ENCODE results near the gene PRRC2B. TPM values are rescaled to one million over a fixed set of nuclear protein-coding genes. Genes with fewer than 3 reads are reported as not detected.
A peak's percentile ranks its signal among the peaks of the same experiment; 100 is the strongest.

The PRRC2B gene
- polyA plus RNA-seq, 1 donor, result 132 TPM

- Histone ChIP-seq H3K4me3 (ENCODE audit: low read length) (no peak overlapping the region), H3K36me3 (ENCODE audit: control insufficient read depth, insufficient read depth, low read length) (peaks cover 12% of the 10 kb centered on the region), H3K4me1 (ENCODE audit: control insufficient read depth, insufficient read depth, low read length) (peaks cover 30% of the 10 kb centered on the region), H3K27ac (ENCODE audit: low read length) (no peak overlapping the region), H3K9me3 (ENCODE audit: control insufficient read depth, low read depth, low read length) (no peaks in the 10 kb centered on the region), H3K27me3 (ENCODE audit: control insufficient read depth, insufficient read depth, low read length) (no peaks in the 10 kb centered on the region)
- DNase-seq, result no peak
- whole genome bisulfite sequencing (ENCODE audit: insufficient coverage, low lambda C conversion rate), result no CpG with 5 or more reads among the region's 9 CpGs
Measured at GRCh38 chr9:131398204-131398603, 4.3 kb downstream of the PRRC2B start.

GRCh38 chr9:131399972-131400371, 6.1 kb downstream of the PRRC2B start:
- Histone ChIP-seq H3K4me1 (ENCODE audit: control insufficient read depth, insufficient read depth, low read length) (peaks cover 37% of the 10 kb centered on the region), H3K36me3 (ENCODE audit: control insufficient read depth, insufficient read depth, low read length) (peaks cover 12% of the 10 kb centered on the region), H3K9me3 (ENCODE audit: control insufficient read depth, low read depth, low read length) (no peaks in the 10 kb centered on the region), H3K4me3 (ENCODE audit: low read length) (no peak overlapping the region), H3K27me3 (ENCODE audit: control insufficient read depth, insufficient read depth, low read length) (no peaks in the 10 kb centered on the region), H3K27ac (ENCODE audit: low read length) (no peak overlapping the region)
- WGBS (ENCODE audit: insufficient coverage, low lambda C conversion rate), result 100% methylated on average over 1 of the region's 7 CpGs
- DNase-seq, result no peak

GRCh38 chr9:131400627-131401026, 6.7 kb downstream of the PRRC2B start:
- DNase-seq, result no peak
- peaks cover 12% of the 10 kb centered on the region for H3K36me3 ChIP-seq (ENCODE audit: control insufficient read depth, insufficient read depth, low read length)
- H3K4me1 ChIP-seq (ENCODE audit: control insufficient read depth, insufficient read depth, low read length), result peaks cover 42% of the 10 kb centered on the region
- H3K27ac ChIP-seq (ENCODE audit: low read length), result no peak overlapping the region
- 40% methylated on average over 1 of the region's 6 CpGs for WGBS (ENCODE audit: insufficient coverage, low lambda C conversion rate)
- H3K9me3 ChIP-seq (ENCODE audit: control insufficient read depth, low read depth, low read length), result no peaks in the 10 kb centered on the region
- H3K4me3 ChIP-seq (ENCODE audit: low read length), result no peak overlapping the region
- H3K27me3 ChIP-seq (ENCODE audit: control insufficient read depth, insufficient read depth, low read length), result no peaks in the 10 kb centered on the region

GRCh38 chr9:131402073-131402472, 8.2 kb downstream of the PRRC2B start:
- no peak for DNase-seq
- Histone ChIP-seq H3K27ac (ENCODE audit: low read length) (no peak overlapping the region), H3K4me3 (ENCODE audit: low read length) (no peak overlapping the region), H3K36me3 (ENCODE audit: control insufficient read depth, insufficient read depth, low read length) (peaks cover 12% of the 10 kb centered on the region), H3K9me3 (ENCODE audit: control insufficient read depth, low read depth, low read length) (no peaks in the 10 kb centered on the region), H3K4me1 (ENCODE audit: control insufficient read depth, insufficient read depth, low read length) (peaks cover 46% of the 10 kb centered on the region), H3K27me3 (ENCODE audit: control insufficient read depth, insufficient read depth, low read length) (no peaks in the 10 kb centered on the region)
- no CpG with 5 or more reads among the region's 6 CpGs for WGBS (ENCODE audit: insufficient coverage, low lambda C conversion rate)

DNA sequence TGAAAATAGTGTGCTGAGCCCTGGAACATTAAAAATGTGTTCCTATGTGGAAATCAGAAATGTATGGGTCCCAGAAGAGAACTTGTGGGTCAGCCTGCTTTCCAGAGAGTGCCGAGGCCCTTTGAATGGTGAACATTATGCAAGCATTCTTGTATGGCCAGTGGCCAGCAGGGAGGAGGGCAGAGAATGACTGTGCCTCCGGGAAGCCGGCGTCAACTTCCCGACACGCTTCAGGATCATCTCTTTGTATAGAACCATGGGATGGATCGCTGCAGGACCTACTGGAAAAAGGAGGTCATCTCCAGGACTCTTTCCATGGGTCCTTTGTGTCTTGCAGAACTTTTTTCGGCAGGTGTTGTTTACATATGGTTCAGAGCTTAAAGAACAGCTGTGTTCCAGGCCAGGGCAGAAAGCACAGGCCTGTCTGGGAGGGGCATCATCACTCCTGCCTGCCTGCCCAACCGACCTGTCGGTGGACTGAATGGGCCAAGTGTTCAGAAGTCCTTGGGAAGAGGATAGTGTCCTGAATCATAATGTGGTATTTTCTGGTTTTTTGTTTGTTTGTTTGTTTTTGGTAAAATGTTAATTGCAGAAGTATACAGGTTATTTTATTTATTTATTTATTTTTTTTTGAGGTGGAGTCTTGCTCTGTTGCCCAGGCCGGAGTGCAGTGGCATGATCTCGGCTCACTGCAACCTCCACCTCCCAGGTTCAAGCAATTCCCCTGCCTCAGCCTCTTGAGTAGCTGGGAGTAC, 9.0 kb downstream of the PRRC2B start:
- no peak overlapping the region for H3K4me3 ChIP-seq (ENCODE audit: low read length)
- DNase-seq, result peak in 1 of 2 donors; percentile 54
- H3K36me3 ChIP-seq (ENCODE audit: control insufficient read depth, insufficient read depth, low read length), result peaks cover 11% of the 10 kb centered on the region
- no peaks in the 10 kb centered on the region for H3K9me3 ChIP-seq (ENCODE audit: control insufficient read depth, low read depth, low read length)
- WGBS (ENCODE audit: insufficient coverage, low lambda C conversion rate), result no CpG with 5 or more reads among the region's 12 CpGs
- peaks cover 51% of the 10 kb centered on the region for H3K4me1 ChIP-seq (ENCODE audit: control insufficient read depth, insufficient read depth, low read length)
- no peaks in the 10 kb centered on the region for H3K27me3 ChIP-seq (ENCODE audit: control insufficient read depth, insufficient read depth, low read length)
- peak overlapping the region; percentile 28 for H3K27ac ChIP-seq (ENCODE audit: low read length)

DNA sequence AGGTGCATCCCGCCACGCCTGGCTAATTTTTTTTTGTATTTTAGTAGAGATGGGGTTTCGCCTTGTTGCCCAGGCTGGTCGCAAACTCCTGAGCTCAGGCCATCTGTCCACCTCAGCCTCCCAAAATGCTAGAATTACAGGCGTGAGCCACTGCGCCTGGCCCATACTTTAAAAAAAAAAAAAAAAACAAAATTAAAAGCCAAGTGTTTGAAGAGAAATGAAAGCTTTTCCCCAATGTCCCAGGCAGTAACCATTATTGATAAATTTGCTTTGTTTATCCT, 9.5 kb downstream of the PRRC2B start:
- H3K27me3 ChIP-seq (ENCODE audit: control insufficient read depth, insufficient read depth, low read length), result no peaks in the 10 kb centered on the region
- H3K4me3 ChIP-seq (ENCODE audit: low read length), result no peak overlapping the region
- peaks cover 6% of the 10 kb centered on the region for H3K36me3 ChIP-seq (ENCODE audit: control insufficient read depth, insufficient read depth, low read length)
- no peaks in the 10 kb centered on the region for H3K9me3 ChIP-seq (ENCODE audit: control insufficient read depth, low read depth, low read length)
- H3K4me1 ChIP-seq (ENCODE audit: control insufficient read depth, insufficient read depth, low read length), result peaks cover 48% of the 10 kb centered on the region
- no peak overlapping the region for H3K27ac ChIP-seq (ENCODE audit: low read length)
- no CpG with 5 or more reads among the region's 6 CpGs for WGBS (ENCODE audit: insufficient coverage, low lambda C conversion rate)
- DNase-seq, result no peak

DNA sequence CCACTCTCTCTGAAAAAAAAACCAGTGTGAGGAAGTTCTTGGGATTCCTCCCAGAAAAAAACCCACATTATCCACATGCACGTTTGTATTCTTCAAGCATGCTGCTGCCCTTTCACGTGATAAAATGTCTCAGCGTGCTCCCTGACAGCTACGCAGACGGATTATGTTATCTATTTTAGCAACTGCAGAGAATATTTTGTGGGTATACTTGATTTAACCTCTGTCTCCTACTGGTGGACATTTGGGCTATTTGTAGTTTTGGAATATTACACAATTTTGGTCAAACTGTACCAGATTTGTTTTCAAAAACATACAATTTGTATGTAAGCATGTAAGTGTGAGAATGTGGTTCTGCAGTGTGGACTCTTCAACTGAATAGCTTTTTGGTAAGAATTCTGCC, 10.7 kb downstream of the PRRC2B start:
- H3K27me3 ChIP-seq (ENCODE audit: control insufficient read depth, insufficient read depth, low read length), result no peaks in the 10 kb centered on the region
- H3K4me1 ChIP-seq (ENCODE audit: control insufficient read depth, insufficient read depth, low read length), result peaks cover 46% of the 10 kb centered on the region
- peaks cover 4% of the 10 kb centered on the region for H3K36me3 ChIP-seq (ENCODE audit: control insufficient read depth, insufficient read depth, low read length)
- no peak overlapping the region for H3K4me3 ChIP-seq (ENCODE audit: low read length)
- H3K27ac ChIP-seq (ENCODE audit: low read length), result no peak overlapping the region
- WGBS (ENCODE audit: insufficient coverage, low lambda C conversion rate), result no CpG with 5 or more reads among the region's 5 CpGs
- H3K9me3 ChIP-seq (ENCODE audit: control insufficient read depth, low read depth, low read length), result no peaks in the 10 kb centered on the region
- no peak for DNase-seq

DNA sequence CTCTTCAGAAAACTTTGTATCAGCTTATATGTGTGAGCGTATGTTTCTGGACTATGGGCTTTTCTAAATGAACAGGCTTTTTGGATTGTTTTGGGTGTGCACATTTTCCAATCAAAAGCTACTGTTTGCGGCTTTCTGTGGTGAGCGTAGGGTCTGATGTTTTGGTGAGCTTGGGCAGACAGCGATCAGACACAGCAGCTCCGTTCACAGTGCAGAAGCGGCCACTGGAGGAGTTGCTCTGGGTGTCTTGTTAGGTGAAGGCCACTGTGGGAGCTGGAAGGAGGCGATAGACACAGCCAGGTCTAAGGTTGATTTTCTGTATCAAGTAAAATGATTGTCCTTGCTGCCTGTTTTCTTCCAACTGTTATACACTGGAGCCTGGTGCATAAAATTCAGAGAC, 11.1 kb downstream of the PRRC2B start:
- H3K4me3 ChIP-seq (ENCODE audit: low read length), result no peak overlapping the region
- H3K36me3 ChIP-seq (ENCODE audit: control insufficient read depth, insufficient read depth, low read length), result peaks cover 5% of the 10 kb centered on the region
- peaks cover 47% of the 10 kb centered on the region for H3K4me1 ChIP-seq (ENCODE audit: control insufficient read depth, insufficient read depth, low read length)
- no CpG with 5 or more reads among the region's 7 CpGs for WGBS (ENCODE audit: insufficient coverage, low lambda C conversion rate)
- no peaks in the 10 kb centered on the region for H3K9me3 ChIP-seq (ENCODE audit: control insufficient read depth, low read depth, low read length)
- DNase-seq, result no peak
- H3K27ac ChIP-seq (ENCODE audit: low read length), result no peak overlapping the region
- H3K27me3 ChIP-seq (ENCODE audit: control insufficient read depth, insufficient read depth, low read length), result no peaks in the 10 kb centered on the region

GRCh38 chr9:131405428-131405827, 11.5 kb downstream of the PRRC2B start:
- no peak overlapping the region for H3K27ac ChIP-seq (ENCODE audit: low read length)
- H3K4me1 ChIP-seq (ENCODE audit: control insufficient read depth, insufficient read depth, low read length), result peaks cover 49% of the 10 kb centered on the region
- H3K9me3 ChIP-seq (ENCODE audit: control insufficient read depth, low read depth, low read length), result no peaks in the 10 kb centered on the region
- H3K27me3 ChIP-seq (ENCODE audit: control insufficient read depth, insufficient read depth, low read length), result no peaks in the 10 kb centered on the region
- peaks cover 8% of the 10 kb centered on the region for H3K36me3 ChIP-seq (ENCODE audit: control insufficient read depth, insufficient read depth, low read length)
- H3K4me3 ChIP-seq (ENCODE audit: low read length), result no peak overlapping the region
- WGBS (ENCODE audit: insufficient coverage, low lambda C conversion rate), result no CpG with 5 or more reads among the region's 6 CpGs
- DNase-seq, result no peak

DNA sequence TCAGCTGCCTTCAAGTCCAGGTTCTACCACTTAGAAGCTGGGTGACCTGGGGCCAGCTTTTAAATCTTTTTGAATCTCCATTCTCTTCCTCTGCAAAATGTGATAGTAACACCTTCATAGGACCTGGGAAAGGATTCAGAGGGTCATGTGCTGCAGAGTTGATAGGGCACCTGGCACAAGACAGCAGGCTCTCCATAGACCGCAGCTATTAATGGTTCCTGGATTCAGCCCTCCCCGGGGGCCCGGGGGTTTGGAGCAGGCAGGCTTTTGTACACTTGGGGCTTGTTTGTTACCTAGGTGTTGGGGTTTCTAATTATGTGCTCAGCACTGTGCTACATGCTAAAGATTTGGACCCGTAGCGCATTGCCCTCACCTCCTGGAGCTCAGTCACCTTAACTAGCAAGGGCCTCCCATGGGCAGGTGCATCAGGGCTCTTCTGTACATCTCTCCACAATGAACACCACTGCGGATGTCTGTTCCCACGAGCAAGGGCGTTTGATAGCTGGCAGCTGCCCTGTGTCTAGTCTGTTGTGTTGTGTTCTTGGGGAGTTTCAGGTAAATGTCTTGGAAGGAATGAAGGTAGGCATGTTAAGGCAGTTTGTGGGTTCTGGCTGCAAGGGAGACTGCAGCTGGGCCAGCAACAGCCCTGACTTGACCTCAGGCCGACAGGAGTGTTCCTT, 12.1 kb downstream of the PRRC2B start:
- H3K4me3 ChIP-seq (ENCODE audit: low read length), result no peak overlapping the region
- H3K27me3 ChIP-seq (ENCODE audit: control insufficient read depth, insufficient read depth, low read length), result no peaks in the 10 kb centered on the region
- peaks cover 6% of the 10 kb centered on the region for H3K36me3 ChIP-seq (ENCODE audit: control insufficient read depth, insufficient read depth, low read length)
- H3K9me3 ChIP-seq (ENCODE audit: control insufficient read depth, low read depth, low read length), result no peaks in the 10 kb centered on the region
- DNase-seq, result peak in 1 of 2 donors; percentile 27
- peaks cover 49% of the 10 kb centered on the region for H3K4me1 ChIP-seq (ENCODE audit: control insufficient read depth, insufficient read depth, low read length)
- no peak overlapping the region for H3K27ac ChIP-seq (ENCODE audit: low read length)
- no CpG with 5 or more reads among the region's 9 CpGs for WGBS (ENCODE audit: insufficient coverage, low lambda C conversion rate)
